ENCODE data around the gene ITGA8.
"Not testable (repeated sequence)": the region's sequence is repeated elsewhere in the genome, so short reads cannot be mapped to it uniquely, and the experiment has no call there.

The ITGA8 gene

DNA sequence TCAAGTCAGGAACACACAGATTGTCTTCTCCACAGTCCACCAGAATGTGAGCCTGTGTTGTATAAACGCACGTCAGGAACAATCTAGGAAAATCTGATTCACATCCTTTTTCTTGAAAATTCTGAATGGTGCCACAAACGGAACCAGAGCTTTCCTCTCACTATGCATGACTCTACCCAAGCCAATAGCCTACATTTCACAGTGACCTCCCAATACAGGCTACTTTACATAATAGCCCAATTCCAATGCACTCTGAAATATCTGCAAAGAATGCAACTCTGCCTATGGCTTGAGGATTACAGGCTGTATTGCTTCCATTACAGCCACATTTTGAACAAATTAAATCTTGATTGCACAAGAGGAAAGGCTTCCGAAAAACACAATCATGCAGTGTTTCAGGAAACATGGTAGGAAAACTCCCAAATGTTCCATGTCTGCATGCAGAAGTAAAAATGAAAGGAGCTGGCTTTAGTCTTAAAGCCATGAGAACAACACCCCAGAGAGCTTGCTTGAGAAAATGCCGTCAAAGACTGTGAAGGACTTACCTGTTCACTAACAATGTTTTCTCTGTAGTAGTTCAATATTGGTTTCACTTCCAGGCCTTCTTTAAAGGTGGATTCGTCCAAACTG, 113.9 kb downstream of the ITGA8 start:
- DNase-seq, result no peak

DNA sequence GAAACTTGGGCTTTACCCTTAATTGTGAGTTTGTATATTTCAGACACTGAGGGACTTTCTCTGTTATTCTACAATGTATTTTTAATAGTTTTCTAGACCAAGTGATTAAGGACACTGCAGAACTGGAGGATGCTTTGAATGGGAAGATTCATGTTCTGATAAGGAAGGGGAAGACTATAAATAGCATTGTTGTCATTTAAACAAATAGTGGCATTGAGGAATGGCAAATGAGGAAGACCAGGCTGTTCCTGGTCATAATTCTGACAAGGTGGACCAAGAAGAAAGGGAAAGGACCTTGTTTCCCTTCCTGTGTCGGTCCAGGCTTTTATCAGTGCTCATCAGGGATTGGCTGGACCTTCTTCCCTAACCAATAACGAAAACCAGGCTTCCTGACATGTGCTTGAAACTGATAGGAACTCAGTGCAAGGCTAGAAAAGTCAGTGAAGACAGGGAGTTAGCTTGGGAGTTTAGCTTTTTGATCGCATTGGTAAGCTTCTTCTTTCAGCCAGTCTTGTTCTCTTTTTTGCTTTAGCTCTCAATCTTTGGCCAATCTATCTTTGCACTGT, 116.2 kb downstream of the ITGA8 start:
- no peak for DNase-seq

DNA sequence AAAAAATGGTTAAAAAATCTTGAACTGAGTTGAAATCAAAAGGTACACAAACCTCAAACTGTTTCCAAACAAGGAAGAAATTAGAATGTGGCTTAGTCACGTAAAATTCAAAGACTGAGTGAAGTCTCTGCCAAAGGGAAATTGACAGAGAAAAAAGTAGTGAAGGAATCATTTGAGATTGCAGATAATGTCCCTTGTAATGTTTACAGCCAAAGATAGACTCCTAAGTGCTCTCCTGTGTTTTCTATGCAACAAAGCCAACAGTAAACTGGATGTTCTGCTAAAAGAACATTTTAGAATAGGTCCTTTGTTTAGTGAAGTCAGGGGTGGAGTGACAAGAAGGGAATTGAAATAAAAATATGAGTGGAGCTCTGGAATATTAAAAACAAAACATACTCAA, 117.9 kb downstream of the ITGA8 start:
- no peak for DNase-seq

DNA sequence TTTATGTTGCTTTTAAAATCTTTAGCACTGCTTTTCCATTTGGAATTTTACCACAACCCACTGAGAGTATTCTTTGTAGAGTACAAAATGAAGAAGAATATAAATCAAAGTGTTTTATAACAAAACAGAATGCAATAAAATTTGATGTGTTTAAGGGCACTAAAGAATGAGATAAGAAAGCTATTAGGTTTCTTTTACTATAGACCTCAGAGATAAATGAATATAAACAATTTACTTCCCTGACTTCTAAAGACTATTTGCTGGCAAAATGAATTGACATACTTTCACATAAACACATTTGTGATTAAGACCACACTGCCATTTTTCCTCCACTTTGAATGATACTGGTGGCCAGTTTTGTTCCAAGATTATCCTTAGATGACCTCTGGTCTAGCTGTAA, 124.5 kb downstream of the ITGA8 start:
- DNase-seq, result no peak

DNA sequence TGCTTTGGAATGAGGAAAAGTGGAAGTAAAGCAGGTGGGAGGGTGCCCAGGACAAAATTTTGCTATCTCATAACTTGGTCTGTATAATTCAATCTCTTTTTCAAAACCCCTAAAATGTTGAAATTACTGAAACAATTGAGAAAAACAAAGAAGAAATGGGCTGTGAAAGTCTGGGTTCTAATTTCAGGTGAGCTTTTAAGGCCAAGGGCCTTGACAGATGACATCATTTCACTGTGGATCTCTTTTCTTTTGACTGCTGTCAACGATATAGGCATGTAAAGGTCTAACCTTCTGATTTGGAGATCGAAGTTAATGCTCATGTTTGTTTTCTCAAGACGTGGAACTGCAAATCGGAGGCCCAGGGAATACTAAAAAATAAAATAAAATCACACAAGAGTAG, 127.8 kb downstream of the ITGA8 start:
- DNase-seq, result no peak

DNA sequence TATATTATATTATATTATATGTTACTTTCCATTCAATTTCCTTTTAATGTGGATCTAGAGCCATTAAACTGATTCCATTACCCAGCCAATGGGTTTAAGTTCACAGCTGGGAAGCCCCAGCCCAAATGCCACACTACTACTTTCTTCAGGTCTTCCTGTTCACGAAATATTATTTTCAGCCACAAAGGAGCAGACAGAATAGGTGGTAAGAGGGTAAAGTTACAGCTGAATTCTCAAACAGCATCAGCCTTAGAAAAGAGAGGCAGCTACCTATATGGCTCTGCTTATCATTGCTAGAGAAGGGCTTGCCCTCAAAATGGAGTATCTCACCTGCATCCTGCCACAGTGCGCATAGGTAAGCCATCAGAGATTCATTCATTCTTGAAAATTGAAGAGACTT, 128.3 kb downstream of the ITGA8 start:
- DNase-seq, result no peak

DNA sequence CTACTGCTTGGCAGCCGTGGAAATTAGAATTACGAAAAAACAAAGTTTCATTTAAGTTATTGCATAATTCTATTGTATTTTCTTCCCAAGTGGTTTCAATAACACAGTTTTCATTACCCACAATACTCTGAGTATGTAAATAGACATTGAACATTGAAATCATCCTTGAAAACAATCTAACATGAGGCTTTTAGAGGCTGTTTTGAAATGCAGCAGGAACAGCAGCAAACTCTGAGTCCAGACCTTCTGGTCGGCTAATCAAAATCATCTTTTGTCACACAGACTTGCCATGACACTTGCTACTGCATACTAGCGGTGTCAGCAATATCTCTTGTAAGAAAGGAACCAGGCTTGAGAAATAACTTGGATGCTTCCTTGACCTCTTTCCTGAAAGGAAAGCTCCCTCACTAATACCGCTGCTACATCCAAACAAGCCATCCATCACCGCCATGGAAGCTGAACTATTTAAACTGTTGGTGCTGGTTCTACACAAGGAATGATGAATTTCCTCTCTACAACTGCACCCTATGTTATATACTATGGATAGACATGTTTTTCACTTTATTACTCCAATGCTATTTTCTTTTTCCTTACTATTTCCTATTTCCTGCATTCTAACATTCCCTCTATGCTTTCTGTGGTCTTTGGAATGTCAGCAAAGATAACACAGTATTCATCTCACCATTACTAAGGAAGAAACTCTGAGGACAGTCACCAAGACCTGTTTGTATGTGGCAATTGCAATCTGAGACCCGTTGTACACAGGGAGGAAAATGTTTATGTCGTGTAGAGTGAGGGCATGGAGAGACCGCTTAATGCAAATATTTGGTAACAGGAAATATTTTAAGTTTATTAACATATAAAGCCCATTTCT, 130.8 kb downstream of the ITGA8 start:
- DNase-seq, result no peak

DNA sequence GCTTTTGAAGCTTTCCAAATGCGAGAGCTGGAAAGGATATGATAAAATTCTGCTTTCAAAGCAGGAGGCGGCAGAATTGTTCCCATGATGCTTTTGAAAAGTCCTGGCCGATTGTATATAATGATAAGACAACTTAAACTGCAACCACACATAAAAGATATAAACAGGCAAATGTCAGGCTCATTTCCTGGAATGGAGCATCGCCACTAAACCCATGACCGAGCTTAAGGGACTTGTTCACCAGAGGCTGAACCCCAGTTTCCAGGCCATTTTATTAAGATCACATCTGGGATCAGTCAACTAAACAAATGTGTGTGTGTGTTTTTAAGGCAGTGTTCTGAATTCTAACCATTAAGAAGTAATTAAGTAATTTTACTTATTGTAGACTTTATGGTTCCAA, 131.6 kb downstream of the ITGA8 start:
- no peak for DNase-seq

DNA sequence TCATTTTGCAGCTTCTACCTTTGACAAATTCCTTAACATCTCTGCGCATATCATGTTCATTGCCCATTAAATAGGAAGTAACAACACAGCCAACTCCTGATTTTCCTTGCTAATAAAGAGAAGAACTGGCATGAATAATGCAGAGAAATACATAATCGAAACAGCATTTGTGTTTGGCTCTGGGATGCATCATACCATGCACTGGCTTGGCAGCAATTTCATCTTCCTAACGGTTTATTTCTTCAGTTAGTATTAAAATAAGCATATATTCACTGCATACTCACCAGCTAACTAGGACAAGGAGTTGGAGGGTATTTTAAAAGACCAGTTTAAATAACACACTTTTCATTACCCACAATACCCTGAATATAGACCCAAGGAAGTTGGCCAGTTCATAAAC, 132.5 kb downstream of the ITGA8 start:
- no peak for DNase-seq

DNA sequence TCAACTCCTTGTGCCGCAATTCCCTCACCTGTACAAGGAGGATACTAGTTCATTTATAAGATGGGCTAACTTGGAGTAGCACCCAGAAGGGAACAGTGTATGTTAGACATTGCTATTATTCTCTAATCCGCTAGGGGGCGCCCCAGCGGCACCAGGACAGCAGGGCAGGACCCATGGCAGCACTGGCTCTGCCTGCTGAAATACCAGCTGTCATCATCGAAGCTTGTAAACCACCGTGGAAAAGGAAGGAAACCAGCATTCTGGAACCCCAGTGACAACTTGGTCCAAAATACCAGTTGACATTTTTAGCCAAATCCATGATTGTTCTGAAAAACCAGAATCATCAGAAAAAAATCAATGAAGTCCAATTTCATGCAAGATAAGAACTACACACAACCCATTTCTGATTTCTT, 134.4 kb downstream of the ITGA8 start:
- DNase-seq, result no peak

DNA sequence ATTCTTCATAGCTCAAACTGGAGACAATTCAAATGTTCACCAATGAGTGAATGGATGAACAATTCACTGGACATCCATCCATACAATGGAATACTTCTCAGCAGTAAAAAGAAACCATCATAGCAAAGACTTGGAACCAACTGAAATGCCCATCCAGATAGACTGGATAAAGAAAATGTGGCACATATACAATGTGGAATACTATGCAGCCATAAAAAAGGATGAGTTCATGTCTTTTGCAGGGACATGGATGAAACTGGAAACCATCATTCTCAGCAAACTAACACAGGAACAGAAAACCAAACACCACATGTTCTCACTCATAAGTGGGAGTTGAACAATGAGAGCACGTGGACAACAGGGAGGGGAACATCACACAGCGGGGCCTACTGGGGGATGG, 136.8 kb downstream of the ITGA8 start:
- not testable (repeated sequence) for DNase-seq

DNA sequence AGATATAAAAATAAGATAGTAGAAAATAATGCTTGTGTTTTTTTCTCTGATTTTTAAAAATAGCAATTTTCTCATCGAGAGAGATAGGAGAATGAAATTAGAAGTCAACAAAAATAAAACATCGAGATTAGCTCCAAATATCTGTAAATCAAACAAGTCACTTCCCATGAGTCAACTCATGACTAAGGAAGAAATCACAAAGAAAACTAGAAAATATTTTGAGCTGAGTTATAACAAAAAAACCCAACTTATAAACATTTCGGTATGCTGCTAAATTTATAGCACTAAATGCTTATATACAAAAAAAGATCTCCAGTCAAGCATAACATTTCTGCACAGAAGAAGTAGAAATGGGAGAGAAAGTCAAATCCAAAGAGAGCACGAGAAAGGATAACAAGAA, 140.1 kb downstream of the ITGA8 start:
- no peak for DNase-seq

DNA sequence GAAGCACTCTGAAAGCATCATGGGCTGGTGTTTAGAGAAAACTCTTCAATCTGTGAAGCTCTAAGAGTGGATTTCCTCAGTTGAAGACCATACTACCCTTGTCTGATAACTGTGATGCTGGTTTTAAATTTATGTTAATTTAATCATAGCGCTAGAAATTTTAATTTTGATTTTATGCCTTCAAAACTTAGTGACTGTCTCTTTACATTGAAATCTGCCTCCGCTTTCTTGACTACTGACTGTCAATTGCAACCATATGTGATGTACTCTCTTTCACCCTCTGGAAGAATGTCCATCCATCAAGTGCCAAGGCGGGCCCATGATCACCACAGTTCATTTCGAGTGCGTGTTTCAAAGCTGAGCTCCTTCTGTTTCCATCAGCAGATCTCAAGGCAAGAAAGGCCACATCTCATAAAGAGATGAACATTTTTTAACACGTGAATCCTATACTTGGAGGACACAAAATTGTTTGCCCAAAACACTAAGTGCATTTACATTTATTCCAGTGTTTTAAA, 147.1 kb downstream of the ITGA8 start:
- DNase-seq, result no peak

DNA sequence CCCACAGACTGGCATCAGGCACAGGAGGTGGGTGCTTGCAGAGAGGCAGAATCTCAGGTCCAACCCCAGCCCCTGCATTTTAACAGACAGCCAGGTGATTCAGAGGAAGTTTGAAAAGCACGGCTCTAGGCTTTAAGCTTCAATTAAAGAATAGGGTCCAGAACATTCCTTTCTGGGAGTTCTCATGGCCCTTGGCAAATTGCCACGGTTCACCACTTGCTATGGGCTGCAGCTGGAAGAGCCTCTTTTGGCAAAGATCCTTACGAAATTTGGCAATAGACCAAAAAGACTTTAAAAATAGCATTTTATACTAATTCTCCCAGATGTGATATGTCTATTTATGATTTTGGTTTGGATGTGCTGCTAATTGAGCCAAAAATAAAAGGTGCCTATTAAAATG, 148.1 kb downstream of the ITGA8 start:
- peak; percentile 1 for DNase-seq

DNA sequence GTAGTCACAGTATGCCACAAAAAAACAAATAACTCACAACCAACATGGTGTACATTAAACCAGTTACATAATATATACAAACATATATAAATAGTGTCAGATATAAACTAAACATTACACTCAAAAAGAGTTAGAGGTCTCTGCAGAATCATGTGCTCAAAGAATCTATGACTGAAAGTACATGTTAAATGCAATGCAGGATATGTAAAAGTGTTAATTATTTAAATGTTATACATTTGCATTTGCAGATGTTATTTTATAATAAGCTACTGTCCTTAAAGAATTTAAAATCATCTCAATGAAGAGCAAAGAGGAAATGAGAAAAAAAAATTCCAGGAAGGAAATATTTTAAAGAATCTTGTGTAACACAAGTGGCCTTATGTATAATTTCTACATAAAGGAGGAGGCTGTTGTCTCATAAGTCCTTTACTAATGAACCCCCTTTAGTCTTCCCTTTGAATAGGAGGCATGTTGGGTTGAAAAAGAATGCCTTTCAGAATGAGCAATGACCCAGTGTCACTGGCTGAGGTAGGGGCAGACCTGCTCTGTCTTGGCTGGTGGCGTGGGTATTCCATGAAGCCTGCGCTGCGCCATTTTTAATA, 148.9 kb downstream of the ITGA8 start:
- no peak for DNase-seq

DNA sequence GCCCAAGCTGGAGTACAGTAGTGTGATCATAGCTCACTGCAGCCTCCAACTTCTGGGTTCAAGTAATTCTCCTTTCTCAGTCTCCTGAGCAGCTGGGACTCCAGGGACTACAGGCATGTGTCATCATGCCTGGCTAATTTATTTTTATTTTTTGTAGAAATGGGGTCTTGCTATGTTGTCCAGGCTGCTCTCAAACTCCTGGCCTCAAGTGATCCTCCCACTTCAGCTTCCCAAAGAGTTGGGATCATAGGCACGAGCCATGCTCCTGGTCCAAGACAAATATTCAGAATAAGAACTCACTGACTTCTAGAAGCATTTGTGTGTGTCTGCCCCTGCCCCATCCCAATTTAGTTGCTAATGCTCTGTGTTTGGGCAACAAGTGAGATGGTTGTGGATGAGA, 151.8 kb downstream of the ITGA8 start:
- DNase-seq, result no peak

DNA sequence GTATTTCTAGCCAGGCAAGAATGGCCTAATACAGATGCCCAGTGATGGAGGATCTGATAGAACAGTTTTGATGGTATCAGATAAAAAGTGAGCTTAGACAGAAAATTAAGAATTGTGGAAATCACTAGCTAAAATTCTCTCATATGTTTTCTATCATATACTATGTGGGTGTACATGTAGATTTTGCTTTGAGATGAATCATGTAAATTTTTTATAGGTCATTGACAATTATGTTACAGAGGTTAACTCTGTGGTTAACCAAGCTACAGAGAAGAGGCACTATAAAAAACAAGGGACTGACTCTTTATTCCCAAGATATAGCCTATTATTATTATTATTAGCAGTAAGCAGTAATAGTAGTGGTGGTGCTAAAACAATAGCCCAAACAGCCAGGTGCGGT, 156.5 kb downstream of the ITGA8 start:
- no peak for DNase-seq

DNA sequence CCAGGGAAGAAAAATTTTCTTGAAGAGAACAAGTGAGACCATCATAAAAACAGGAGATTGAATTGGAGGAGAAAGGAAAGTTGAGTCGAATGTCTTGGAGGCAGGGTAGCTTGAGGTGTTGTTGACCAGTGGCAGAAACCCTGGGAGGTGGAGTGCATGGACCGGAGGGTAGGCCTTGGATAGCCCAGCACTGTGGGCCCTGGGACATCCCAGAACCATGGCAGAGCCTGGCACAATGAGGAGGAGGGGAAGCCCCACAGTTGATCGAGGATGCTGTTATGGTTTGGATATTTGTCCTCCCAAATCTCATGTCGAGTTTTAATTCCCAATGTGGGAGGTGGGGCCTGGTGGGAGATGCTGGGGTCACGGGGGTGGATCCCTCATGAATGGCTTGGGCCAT, 157.1 kb downstream of the ITGA8 start:
- DNase-seq, result no peak

DNA sequence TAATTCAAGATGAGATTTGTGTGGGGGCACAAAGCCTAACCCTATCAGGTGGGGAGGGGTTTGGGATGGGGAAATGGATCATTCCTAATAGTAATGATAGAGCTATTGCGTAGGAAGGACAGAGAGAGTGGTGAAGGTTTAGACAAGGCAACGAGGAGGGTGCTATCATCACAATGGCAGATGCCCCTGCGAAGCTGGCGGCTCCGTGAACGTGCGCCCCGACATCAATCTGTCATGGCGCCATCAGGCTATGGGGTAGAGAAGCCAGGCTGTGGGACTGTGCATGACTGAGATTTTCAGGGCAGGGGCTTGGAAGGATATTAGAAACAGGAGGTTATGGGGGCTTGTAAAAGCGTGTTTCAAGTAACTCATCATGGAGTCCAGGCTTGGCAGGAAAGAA, 157.6 kb downstream of the ITGA8 start:
- DNase-seq, result no peak

DNA sequence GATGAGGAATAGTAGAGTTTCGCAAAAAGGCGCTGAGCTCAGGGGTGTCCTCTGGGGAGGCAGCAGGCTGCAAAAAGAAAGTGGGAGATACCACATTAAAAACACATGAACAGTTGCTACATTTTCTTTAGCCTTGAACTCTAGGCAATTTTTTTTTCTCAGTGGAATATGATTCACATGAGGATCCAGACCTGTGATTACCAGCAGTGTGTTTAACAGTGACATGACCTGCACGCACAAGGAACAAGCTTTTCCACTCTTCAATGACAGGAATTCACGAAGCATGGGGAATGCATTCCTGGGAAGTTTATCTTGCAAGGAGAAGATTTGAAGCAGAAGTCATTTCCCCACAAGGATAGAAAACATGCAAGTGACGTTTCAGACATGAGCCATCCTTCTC, 161.6 kb downstream of the ITGA8 start:
- DNase-seq, result no peak

DNA sequence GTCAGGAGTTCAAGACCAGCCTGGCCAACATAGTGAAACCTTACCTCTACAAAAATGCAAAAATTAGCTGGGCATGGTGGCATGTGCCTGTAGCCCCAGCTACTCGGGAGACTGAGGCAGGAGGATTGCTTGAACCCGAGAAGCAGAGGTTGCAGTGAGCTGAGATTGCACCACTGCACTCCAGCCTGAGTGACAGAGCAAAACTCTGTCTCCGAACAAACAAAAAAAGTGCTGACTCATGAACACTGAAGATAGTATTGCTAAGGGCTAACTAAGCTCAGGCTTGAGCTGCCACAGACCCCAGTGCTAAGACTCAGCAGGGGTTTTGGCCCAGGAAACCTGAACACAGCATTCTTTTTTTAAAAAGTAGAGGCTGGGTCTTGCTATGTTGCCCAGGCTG, 162.6 kb downstream of the ITGA8 start:
- not testable (repeated sequence) for DNase-seq

DNA sequence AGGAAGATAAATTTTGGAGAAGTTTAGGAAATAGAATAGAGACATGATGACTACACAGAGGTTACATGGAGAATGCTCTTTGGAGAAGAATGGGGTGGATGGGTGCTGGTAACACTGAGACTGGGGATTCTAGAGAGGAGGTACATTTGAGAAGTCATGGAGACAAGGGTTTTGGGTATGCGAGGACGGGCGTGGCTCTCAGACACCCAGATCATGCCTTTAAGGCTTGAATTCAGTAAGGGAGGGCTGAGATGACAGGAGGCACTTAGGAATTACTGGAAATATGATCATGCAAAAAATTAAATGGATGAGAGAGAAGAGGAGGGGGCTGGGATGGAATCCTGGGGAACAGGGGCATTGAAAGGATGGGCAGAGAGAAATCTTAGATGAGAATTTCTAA, 168.8 kb downstream of the ITGA8 start:
- DNase-seq, result no peak

DNA sequence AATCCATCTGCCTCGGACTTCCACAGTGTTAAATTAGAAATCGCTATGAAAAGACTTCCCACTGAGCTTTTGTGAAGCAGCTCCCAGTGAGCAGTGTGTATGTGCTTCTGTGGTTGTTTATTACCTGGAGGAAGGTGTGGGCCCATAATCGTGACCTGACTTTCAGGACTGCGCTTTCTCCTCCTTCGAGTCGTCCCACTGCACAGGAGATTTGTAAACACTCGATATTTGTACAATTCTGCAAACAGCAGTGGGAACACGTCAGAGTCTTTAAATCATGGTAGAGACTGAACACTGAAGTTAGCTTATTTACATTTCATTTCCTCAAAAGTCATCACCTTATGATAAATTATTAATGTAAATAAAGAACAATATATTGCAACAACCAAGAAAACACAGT, 171.4 kb downstream of the ITGA8 start:
- no peak for DNase-seq

DNA sequence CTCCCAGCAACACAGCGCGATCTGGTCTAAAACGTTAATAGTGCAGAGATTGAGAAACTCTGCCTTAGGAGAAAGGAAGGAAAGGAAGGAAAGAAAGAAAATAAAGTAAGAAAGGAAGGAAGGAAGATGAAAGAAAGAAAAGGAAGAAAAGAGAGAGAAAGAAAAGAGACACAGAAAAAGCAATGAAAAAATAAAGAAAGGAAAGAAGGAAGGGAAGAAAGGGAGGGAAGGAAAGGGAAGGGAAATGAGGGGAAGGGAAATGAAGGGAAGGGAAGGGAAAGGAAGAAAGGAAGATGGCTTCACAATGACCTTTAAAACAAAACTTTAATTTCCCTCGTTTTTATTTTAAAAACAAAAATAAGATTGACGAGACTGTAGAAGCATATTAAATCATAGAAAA, 173.1 kb downstream of the ITGA8 start:
- DNase-seq, result no peak

Data from DMS79 (cell line).